Stimulated activated CD4-positive, alpha-beta T cell treated with anti-CD3 and anti-CD28 coated beads, Interleukin-1b, Interleukin-23, amount 100 ng/mL, for 24 hours (primary cell): ENCODE data around the gene NUDT14.

Source experiments
- DNase-seq, 4 experiments: peaks; one replicate each; pipeline ENCODE4 v3.0.0-alpha.2; 2020; ENCODE audit warnings: low read depth in 4 of 4, low spot score in 1 of 4

The NUDT14 gene

GRCh38 chr14:105212541-105213300 is 31.6 kb upstream of the NUDT14 start:
- DNase-seq, result no peak

- DNase-seq, result no peak
Measured at GRCh38 chr14:105211758-105212089, 30.6 kb upstream of the NUDT14 start.

- DNase-seq, result no peak
Measured at GRCh38 chr14:105211086-105211757, 30.1 kb upstream of the NUDT14 start.

- DNase-seq, result no peak
Measured at GRCh38 chr14:105210266-105211025, 29.3 kb upstream of the NUDT14 start.

GRCh38 chr14:105209646-105210045 is 28.5 kb upstream of the NUDT14 start:
- DNase-seq, result no peak

GRCh38 chr14:105209091-105209490 is 28.0 kb upstream of the NUDT14 start:
- DNase-seq, result no peak

- DNase-seq, result no peak
Measured at GRCh38 chr14:105208738-105209075, 27.6 kb upstream of the NUDT14 start.

- DNase-seq, result no peak
Measured at GRCh38 chr14:105207996-105208737, 27.1 kb upstream of the NUDT14 start.

GRCh38 chr14:105207460-105207901 is 26.4 kb upstream of the NUDT14 start:
- no peak for DNase-seq

GRCh38 chr14:105206873-105207272 is 25.8 kb upstream of the NUDT14 start:
- no peak for DNase-seq

- no peak for DNase-seq
Measured at GRCh38 chr14:105205673-105206208, 24.6 kb upstream of the NUDT14 start.

- DNase-seq, result no peak
Measured at GRCh38 chr14:105204931-105205672, 24.0 kb upstream of the NUDT14 start.

- no peak for DNase-seq
Measured at GRCh38 chr14:105204206-105204930, 23.3 kb upstream of the NUDT14 start.

- no peak for DNase-seq
Measured at GRCh38 chr14:105203701-105204100, 22.6 kb upstream of the NUDT14 start.

GRCh38 chr14:105203057-105203531 is 22.0 kb upstream of the NUDT14 start:
- peak; percentile 34 to 49 (median 36) for DNase-seq

GRCh38 chr14:105201925-105202513 is 20.9 kb upstream of the NUDT14 start:
- DNase-seq, result no peak

GRCh38 chr14:105201156-105201924 is 20.2 kb upstream of the NUDT14 start:
- DNase-seq, result no peak

GRCh38 chr14:105200641-105201040 is 19.5 kb upstream of the NUDT14 start:
- no peak for DNase-seq
